Smooth muscle cell (in vitro differentiated cells): Measurements from ENCODE around the gene TRIM10. TPM values are rescaled to one million over a fixed set of nuclear protein-coding genes. Genes with fewer than 3 reads are reported as not detected.
"Not testable (repeated sequence)": the region's sequence is repeated elsewhere in the genome, so short reads cannot be mapped to it uniquely, and the experiment has no call there.

ENCODE experiments used
- DNase-seq: peaks from one replicate; lab custom pipeline; 2025; ENCODE audit not compliant: unreplicated experiment; lab: John Stamatoyannopoulos, UW
- H2AFZ ChIP-seq: fragments of 200-600 bp; sonication (generic); 2 replicates; pipeline ENCODE4 v1.6.0; 2016; ENCODE audit warnings: antibody characterized with exemption, low read depth, mild to moderate bottlenecking
- H3F3A ChIP-seq: fragments of 200-600 bp; sonication (generic); 2 replicates; pipeline ENCODE4 v1.6.0; 2017; ENCODE audit warnings: antibody characterized with exemption, low read depth
- H3K27ac ChIP-seq: fragments of 200-600 bp; sonication (generic); 2 replicates; pipeline ENCODE4 v1.5.1; 2016; ENCODE audit warnings: low read depth, mild to moderate bottlenecking
- H3K27me3 ChIP-seq: fragments of 200-600 bp; sonication (generic); 2 replicates; pipeline ENCODE4 v1.6.1; 2016; ENCODE audit warnings: low read depth, mild to moderate bottlenecking
- H3K36me3 ChIP-seq: fragments of 200-600 bp; sonication (generic); 2 replicates; pipeline ENCODE4 v1.5.1; 2016; ENCODE audit warnings: low read depth
- H3K4me1 ChIP-seq: fragments of 200-600 bp; sonication (generic); 2 replicates; pipeline ENCODE4 v1.5.1; 2016; ENCODE audit warnings: low read depth
- H3K4me2 ChIP-seq: fragments of 200-600 bp; sonication (generic); 2 replicates; pipeline ENCODE4 v1.6.0; 2016; ENCODE audit warnings: mild to moderate bottlenecking
- H3K4me3 ChIP-seq: fragments of 200-600 bp; sonication (generic); 2 replicates; pipeline ENCODE4 v1.5.1; 2016; ENCODE audit warnings: mild to moderate bottlenecking
- H3K79me2 ChIP-seq: fragments of 200-600 bp; sonication (generic); 2 replicates; pipeline ENCODE4 v1.6.0; 2016; ENCODE audit warnings: low read depth, mild to moderate bottlenecking
- H3K9ac ChIP-seq: fragments of 200-600 bp; sonication (generic); 2 replicates; pipeline ENCODE4 v1.6.0; 2016; ENCODE audit warnings: low read depth
- H3K9me3 ChIP-seq: fragments of 200-600 bp; sonication (generic); replicated peaks from 2 replicates; pipeline ENCODE4 v1.5.1; 2016; ENCODE audit warnings: low read depth
- H4K20me1 ChIP-seq: fragments of 200-600 bp; sonication (generic); 2 replicates; pipeline ENCODE4 v1.6.0; 2016; ENCODE audit warnings: low read depth
- WGBS: methylation state at CpG from one replicate; pipeline ENCODE4 v1.1.7; 2016; ENCODE audit warnings: low lambda C conversion rate; 5-methylcytosine and 5-hydroxymethylcytosine counted together
- polyA plus RNA-seq: library from polyadenylated mRNA; unstranded; fragments of >200 nt; fragmentation: Nextera tagmentation; extraction: Ambion mirVana; gene quantifications from 2 replicates; pipeline ENCODE4 v1.2.1, GENCODE V29; 2016
- total RNA-seq: library from RNA; depleted of rRNA; stranded (reverse); fragments of >200 nt; gene quantifications from 2 replicates; pipeline ENCODE4 v1.2.3, GENCODE V29; 2014
- TF ChIP-seq, protein P1 (sequence below): fragments of 200-600 bp; sonication (generic); IDR thresholded peaks from 2 replicates; pipeline ENCODE4 v1.5.1; 2017; ENCODE audit warnings: borderline replicate concordance, mild to moderate bottlenecking, antibody characterized with exemption; ENCODE audit not compliant: insufficient read depth, poor library complexity, severe bottlenecking

Gene TRIM10
- total and polyA plus RNA-seq, 2 experiments from 2014 or later: not detected

DNA sequence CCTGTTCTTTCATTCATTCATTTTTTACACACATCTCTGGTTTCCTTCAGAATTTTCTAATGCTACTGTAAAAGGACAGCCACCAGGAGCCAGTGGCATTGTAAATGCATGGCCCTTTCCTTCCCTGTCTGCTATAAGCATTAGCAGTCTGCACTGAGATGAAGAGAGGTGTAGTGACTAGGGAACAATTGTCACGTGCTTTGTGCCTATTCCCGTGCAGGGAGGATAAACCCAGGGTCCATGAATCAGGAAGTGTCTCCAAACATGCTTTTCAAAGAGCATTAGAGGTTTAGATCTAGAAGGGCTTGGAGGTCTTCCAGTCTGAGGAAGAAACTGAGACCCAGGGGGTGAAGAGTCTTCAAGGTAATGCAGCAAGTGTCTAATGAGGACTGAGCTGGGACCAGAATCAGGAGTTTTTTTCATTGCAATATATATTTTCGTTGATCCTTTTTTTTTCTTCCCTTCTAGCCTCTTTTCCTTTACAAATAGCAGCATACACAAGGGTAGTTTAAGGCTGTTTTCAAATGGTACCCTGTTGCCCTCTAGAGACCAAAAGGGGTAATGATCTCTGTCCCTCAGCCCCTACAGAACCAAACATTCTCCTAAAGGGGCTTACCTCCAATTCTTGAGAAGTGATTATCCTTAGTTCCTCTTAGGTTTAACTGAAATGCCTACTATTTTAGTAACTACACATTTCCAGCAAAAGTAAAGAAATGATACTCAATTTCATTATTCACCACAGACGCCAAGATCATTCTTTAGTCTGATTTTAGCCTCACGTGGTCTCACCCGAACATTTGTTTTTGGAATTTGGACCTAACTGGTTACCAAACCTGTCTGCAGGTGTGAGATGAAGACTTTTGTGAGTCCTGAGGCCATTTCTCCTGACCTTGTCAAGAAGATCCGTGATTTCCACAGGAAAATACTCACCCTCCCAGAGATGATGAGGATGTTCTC, 8.9 kb upstream of the TRIM10 start:
- Histone ChIP-seq H3K9ac (no peak overlapping the region), H2AFZ (no peak overlapping the region), H3F3A (no peaks in the 10 kb centered on the region), H3K79me2 (no peaks in the 10 kb centered on the region), H4K20me1 (no peaks in the 10 kb centered on the region), H3K4me1 (peaks cover 5% of the 10 kb centered on the region), H3K4me2 (no peak overlapping the region), H3K4me3 (no peak overlapping the region), H3K9me3 (no peaks in the 10 kb centered on the region), H3K27me3 (peaks cover 76% of the 10 kb centered on the region), H3K36me3 (no peaks in the 10 kb centered on the region), H3K27ac (no peak overlapping the region)
- 30% methylated on average over 7 of the region's 7 CpGs for WGBS
- TF ChIP-seq, protein P1, sequence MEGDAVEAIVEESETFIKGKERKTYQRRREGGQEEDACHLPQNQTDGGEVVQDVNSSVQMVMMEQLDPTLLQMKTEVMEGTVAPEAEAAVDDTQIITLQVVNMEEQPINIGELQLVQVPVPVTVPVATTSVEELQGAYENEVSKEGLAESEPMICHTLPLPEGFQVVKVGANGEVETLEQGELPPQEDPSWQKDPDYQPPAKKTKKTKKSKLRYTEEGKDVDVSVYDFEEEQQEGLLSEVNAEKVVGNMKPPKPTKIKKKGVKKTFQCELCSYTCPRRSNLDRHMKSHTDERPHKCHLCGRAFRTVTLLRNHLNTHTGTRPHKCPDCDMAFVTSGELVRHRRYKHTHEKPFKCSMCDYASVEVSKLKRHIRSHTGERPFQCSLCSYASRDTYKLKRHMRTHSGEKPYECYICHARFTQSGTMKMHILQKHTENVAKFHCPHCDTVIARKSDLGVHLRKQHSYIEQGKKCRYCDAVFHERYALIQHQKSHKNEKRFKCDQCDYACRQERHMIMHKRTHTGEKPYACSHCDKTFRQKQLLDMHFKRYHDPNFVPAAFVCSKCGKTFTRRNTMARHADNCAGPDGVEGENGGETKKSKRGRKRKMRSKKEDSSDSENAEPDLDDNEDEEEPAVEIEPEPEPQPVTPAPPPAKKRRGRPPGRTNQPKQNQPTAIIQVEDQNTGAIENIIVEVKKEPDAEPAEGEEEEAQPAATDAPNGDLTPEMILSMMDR: peak; percentile 74
- DNase-seq: no peak

DNA sequence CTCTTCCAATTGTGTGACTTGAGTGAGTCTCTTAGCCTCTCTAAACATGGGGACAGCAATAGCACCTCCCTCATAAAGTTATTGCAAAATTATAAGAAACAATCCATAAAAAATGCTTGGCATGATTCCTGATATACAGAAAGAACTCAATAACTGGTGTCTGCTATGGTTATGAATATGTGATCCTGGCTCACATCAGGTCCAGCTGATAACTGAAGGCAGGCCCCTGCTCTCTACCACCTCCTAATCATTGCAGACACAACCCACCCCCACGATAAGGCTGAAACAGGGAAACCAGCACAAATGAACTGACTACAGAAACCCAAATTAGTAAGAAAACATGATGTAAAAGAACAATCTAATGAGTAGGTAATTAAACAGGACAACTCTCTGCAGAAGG, 7.7 kb upstream of the TRIM10 start:
- H3K27me3 ChIP-seq: peaks cover 68% of the 10 kb centered on the region
- H3K4me1 ChIP-seq: peaks cover 5% of the 10 kb centered on the region
- no peak for DNase-seq
- TF ChIP-seq, protein P1: no peak
- H2AFZ ChIP-seq: no peak overlapping the region
- H3K27ac ChIP-seq: no peak overlapping the region
- no peak overlapping the region for H3K4me3 ChIP-seq
- no peaks in the 10 kb centered on the region for H3K79me2 ChIP-seq
- H4K20me1 ChIP-seq: no peaks in the 10 kb centered on the region
- H3K9me3 ChIP-seq: no peaks in the 10 kb centered on the region
- no peaks in the 10 kb centered on the region for H3F3A ChIP-seq
- H3K36me3 ChIP-seq: no peaks in the 10 kb centered on the region
- no peak overlapping the region for H3K4me2 ChIP-seq
- no peak overlapping the region for H3K9ac ChIP-seq
- 67% methylated on average over 1 of the region's 1 CpG for WGBS

DNA sequence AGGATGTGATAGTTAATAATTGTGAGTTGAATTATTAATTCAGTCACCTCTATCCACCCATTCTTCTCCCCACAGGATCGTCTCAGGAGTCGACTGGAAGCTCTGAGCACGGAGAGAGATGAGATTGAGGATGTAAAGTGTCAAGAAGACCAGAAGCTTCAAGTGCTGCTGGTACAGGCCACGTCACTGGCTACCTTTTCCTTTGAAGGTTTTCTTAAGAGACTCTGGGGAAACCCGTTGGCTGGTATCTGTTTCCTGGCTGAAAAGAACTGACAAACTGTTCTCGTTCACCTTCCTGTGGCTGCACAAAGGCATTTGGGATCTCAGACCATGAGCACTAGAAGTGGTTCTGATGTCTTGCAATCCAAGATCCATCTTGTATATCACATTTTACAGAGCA, 6.1 kb upstream of the TRIM10 start:
- no peaks in the 10 kb centered on the region for H3K36me3 ChIP-seq
- H4K20me1 ChIP-seq: no peaks in the 10 kb centered on the region
- no peak overlapping the region for H3K9ac ChIP-seq
- H3K4me2 ChIP-seq: no peak overlapping the region
- H3K4me3 ChIP-seq: no peak overlapping the region
- no peaks in the 10 kb centered on the region for H3K9me3 ChIP-seq
- peaks cover 56% of the 10 kb centered on the region for H3K27me3 ChIP-seq
- DNase-seq: no peak
- no peak overlapping the region for H3K27ac ChIP-seq
- H3K79me2 ChIP-seq: no peaks in the 10 kb centered on the region
- H2AFZ ChIP-seq: no peak overlapping the region
- H3F3A ChIP-seq: no peaks in the 10 kb centered on the region
- TF ChIP-seq, protein P1: no peak
- peaks cover under 1% of the 10 kb centered on the region for H3K4me1 ChIP-seq
- 76% methylated on average over 6 of the region's 6 CpGs for WGBS

DNA sequence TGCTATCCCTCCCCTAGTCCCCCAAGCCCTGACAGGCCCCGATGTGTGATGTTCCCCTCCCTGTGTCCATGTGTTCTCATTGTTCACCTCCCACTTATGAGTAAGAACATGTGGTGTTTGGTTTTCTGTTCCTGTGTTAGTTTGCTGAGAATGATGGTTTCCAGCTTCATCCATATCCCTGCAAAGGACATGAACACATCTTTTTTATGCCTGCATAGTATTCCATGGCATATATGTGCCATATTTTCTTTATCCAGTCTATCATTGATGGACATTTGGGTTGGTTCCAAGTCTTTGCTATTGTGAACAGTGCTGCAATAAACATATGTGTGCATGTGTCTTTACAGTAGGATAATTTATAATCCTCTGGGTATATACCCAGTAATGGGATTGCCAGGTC, 4.2 kb upstream of the TRIM10 start:
- not testable (repeated sequence) for H3K36me3 ChIP-seq, H3K27ac ChIP-seq, H3K4me1 ChIP-seq, H3F3A ChIP-seq, H4K20me1 ChIP-seq, H2AFZ ChIP-seq, DNase-seq, H3K79me2 ChIP-seq, H3K9ac ChIP-seq, H3K9me3 ChIP-seq, H3K4me3 ChIP-seq, H3K4me2 ChIP-seq
- H3K27me3 ChIP-seq: peaks cover 39% of the 10 kb centered on the region
- 78% methylated on average over 1 of the region's 1 CpG for WGBS
